Measurements from ENCODE around the gene DSCAM. TPM values are rescaled to one million over a fixed set of nuclear protein-coding genes. Genes with fewer than 3 reads are reported as not detected.
"Not testable (repeated sequence)": the region's sequence is repeated elsewhere in the genome, so short reads cannot be mapped to it uniquely, and the experiment has no call there.

Gene DSCAM
- total RNA-seq, 1 donor from 2014 or later: 2.7 TPM

DNA sequence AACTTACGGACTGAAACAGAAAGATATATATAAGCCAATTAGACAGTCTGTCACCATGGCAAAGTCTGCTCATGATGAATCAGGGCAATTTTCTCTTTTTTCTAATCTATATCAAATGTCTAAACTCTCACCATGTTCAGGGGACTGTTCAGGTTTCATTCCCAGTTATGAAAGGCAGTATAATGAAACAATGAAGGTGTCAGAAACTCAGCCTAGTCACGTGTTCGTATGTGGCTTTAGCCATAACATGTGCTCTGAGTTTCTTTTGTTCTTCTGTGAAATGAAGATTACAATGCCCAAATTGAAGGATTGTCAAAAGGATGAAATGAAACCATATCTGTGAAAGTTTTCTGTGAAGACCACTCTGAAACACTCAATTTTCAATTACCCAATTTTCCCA is 392.9 kb downstream of the DSCAM start:
- no peak for DNase-seq (ENCODE audit: low spot score, unreplicated experiment)
- Mint-ChIP-seq H3K9me3 (ENCODE audit: low read depth) (no peaks in the 10 kb centered on the region), H3K4me1 (ENCODE audit: low read depth) (no peaks in the 10 kb centered on the region), H3K36me3 (ENCODE audit: insufficient read depth) (no peaks in the 10 kb centered on the region), H3K27me3 (no peaks in the 10 kb centered on the region), H3K4me3 (ENCODE audit: low read depth) (no peak overlapping the region), H3K27ac (no peak overlapping the region)
- TF ChIP-seq CTCF (IDR thresholded peaks at IDR 0.05; ENCODE audit: unreplicated experiment): no peak

- no peaks in the 10 kb centered on the region for H3K4me1 Mint-ChIP-seq (ENCODE audit: low read depth)
- DNase-seq (ENCODE audit: low spot score, unreplicated experiment): no peak
- H3K9me3 Mint-ChIP-seq (ENCODE audit: low read depth): no peaks in the 10 kb centered on the region
- H3K4me3 Mint-ChIP-seq (ENCODE audit: low read depth): no peak overlapping the region
- TF ChIP-seq CTCF (IDR thresholded peaks at IDR 0.05; ENCODE audit: unreplicated experiment): no peak
- no peaks in the 10 kb centered on the region for H3K27me3 Mint-ChIP-seq
- no peaks in the 10 kb centered on the region for H3K36me3 Mint-ChIP-seq (ENCODE audit: insufficient read depth)
- no peak overlapping the region for H3K27ac Mint-ChIP-seq
These were observed 393.8 kb downstream of the DSCAM start for GRCh38 chr21:40453183-40453582.

- Mint-ChIP-seq H3K36me3 (ENCODE audit: insufficient read depth) (no peaks in the 10 kb centered on the region), H3K4me3 (ENCODE audit: low read depth) (no peak overlapping the region), H3K9me3 (ENCODE audit: low read depth) (no peaks in the 10 kb centered on the region), H3K27ac (no peak overlapping the region), H3K27me3 (no peaks in the 10 kb centered on the region), H3K4me1 (ENCODE audit: low read depth) (no peaks in the 10 kb centered on the region)
- no peak for TF ChIP-seq CTCF (IDR thresholded peaks at IDR 0.05; ENCODE audit: unreplicated experiment)
- no peak for DNase-seq (ENCODE audit: low spot score, unreplicated experiment)
These were observed 394.4 kb downstream of the DSCAM start for GRCh38 chr21:40452548-40452947.

- H3K4me3 Mint-ChIP-seq (ENCODE audit: low read depth): no peak overlapping the region
- H3K36me3 Mint-ChIP-seq (ENCODE audit: insufficient read depth): no peaks in the 10 kb centered on the region
- peaks cover 9% of the 10 kb centered on the region for H3K9me3 Mint-ChIP-seq (ENCODE audit: low read depth)
- H3K27me3 Mint-ChIP-seq: no peaks in the 10 kb centered on the region
- H3K27ac Mint-ChIP-seq: no peak overlapping the region
- no peak for DNase-seq (ENCODE audit: low spot score, unreplicated experiment)
- TF ChIP-seq CTCF (IDR thresholded peaks at IDR 0.05; ENCODE audit: unreplicated experiment): no peak
- no peaks in the 10 kb centered on the region for H3K4me1 Mint-ChIP-seq (ENCODE audit: low read depth)
These were observed 399.9 kb downstream of the DSCAM start for GRCh38 chr21:40447016-40447415.

GRCh38 chr21:40445349-40445921 is 401.5 kb downstream of the DSCAM start:
- H3K9me3 Mint-ChIP-seq (ENCODE audit: low read depth): peaks cover 9% of the 10 kb centered on the region
- no peaks in the 10 kb centered on the region for H3K36me3 Mint-ChIP-seq (ENCODE audit: insufficient read depth)
- no peaks in the 10 kb centered on the region for H3K27me3 Mint-ChIP-seq
- H3K4me1 Mint-ChIP-seq (ENCODE audit: low read depth): no peaks in the 10 kb centered on the region
- H3K4me3 Mint-ChIP-seq (ENCODE audit: low read depth): no peak overlapping the region
- no peak overlapping the region for H3K27ac Mint-ChIP-seq
- TF ChIP-seq CTCF (IDR thresholded peaks at IDR 0.05; ENCODE audit: unreplicated experiment): no peak
- DNase-seq (ENCODE audit: low spot score, unreplicated experiment): no peak

DNA sequence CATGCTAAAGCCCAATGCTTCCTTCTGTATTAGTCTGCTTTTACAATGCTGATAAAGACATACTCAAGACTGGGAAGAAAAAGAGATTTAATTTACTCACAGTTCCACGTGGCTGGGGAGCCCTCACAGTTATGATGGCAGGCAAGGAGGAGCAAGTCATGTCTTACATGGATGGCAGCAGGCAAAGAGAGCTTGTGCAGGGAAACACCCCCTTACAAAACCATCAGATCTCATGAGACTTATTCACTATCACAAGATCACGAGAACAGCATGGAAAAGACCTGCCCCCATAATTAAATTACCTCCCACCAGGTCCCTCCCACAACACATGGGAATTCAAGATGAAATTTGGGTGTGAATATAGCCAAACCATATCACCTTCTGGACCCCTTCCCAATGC is 407.4 kb downstream of the DSCAM start:
- H3K9me3 Mint-ChIP-seq (ENCODE audit: low read depth); DNase-seq (ENCODE audit: low spot score, unreplicated experiment); H3K27me3 Mint-ChIP-seq; H3K4me3 Mint-ChIP-seq (ENCODE audit: low read depth); H3K4me1 Mint-ChIP-seq (ENCODE audit: low read depth); H3K36me3 Mint-ChIP-seq (ENCODE audit: insufficient read depth); H3K27ac Mint-ChIP-seq: not testable (repeated sequence)
